ENCODE data around the gene PSMB7. TPM values are rescaled to one million over a fixed set of nuclear protein-coding genes. Genes with fewer than 3 reads are reported as not detected.
A peak's percentile ranks its signal among the peaks of the same experiment; 100 is the strongest.

The PSMB7 gene
- polyA plus RNA-seq, 1 of the 3 experiments (the other 2 are of a cell fraction): 357 TPM

DNA sequence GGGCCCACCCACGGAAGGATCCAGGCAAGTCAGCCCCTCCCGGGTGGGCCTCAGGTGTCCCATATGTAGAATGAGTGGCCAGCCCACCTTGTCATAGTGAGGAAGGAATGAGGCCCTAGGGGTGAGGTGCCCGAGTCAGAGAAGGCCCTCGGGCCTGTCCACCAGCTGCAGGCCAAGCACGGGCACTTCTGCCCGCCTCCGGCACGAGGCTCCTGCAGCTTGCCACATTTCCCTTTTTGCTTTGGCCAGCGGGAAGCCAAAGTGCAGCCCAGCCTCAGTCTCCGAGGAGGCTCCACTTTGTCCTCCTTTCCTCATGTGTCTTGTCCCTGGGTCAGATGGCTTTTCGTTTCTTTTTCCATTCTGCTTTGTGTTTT lies 72.9 kb downstream of the PSMB7 start:
- DNase-seq: no peak
- Histone ChIP-seq H3K9me2 (no peaks in the 10 kb centered on the region), H3K9me3 (no peaks in the 10 kb centered on the region), H3K9ac (peak overlapping the region; percentile 34; the same call in 1 of the 2 replicates), H3K4me2 (peak overlapping the region; percentile 68; the same call in 1 of the 2 replicates), H3K79me2 (ENCODE audit: insufficient read depth) (no peaks in the 10 kb centered on the region), H3K27ac (ENCODE audit: low read depth in 2 of 2, low read length in 1 of 2) (peak overlapping the region; percentile 20 to 78; a peak in 3 of 4 replicates), H3K4me3 (ENCODE audit: low read depth in 2 of 2, low read length in 1 of 2) (no peak overlapping the region), H3K27me3 (ENCODE audit: insufficient read depth) (no peaks in the 10 kb centered on the region), H2AFZ (ENCODE audit: low read depth) (no peak overlapping the region), H4K20me1 (ENCODE audit: insufficient read depth) (no peaks in the 10 kb centered on the region), H3F3A (replicated peaks; ENCODE audit: insufficient read depth) (peaks cover 15% of the 10 kb centered on the region), H3K36me3 (replicated peaks in 1 of 2; ENCODE audit: control insufficient read depth in 1 of 2, insufficient read depth in 2 of 2, low read length in 1 of 2) (peaks cover 14 to 37% of the 10 kb centered on the region in 2 experiments), H3K4me1 (ENCODE audit: control insufficient read depth in 1 of 2, insufficient read depth in 2 of 2, low read depth in 1 of 2, low read length in 1 of 2) (peaks cover 11 to 15% of the 10 kb centered on the region in 2 experiments; a peak in 3 of 4 replicates)
- WGBS (ENCODE audit: low lambda C conversion rate): 92% methylated on average over 9 of the region's 11 CpGs
- TF ChIP-seq TEAD4 (IDR thresholded peaks at IDR 0.05; ENCODE audit: borderline replicate concordance, insufficient read depth) (no peak), SMC3 (IDR thresholded peaks at IDR 0.05; ENCODE audit: low read depth, low read length) (no peak), EP300 (IDR thresholded peaks at IDR 0.05; ENCODE audit: borderline replicate concordance in 1 of 2, low read depth in 1 of 2, low read length in 1 of 2) (no peak), FOSL2 (IDR thresholded peaks at IDR 0.05; ENCODE audit: borderline replicate concordance, low read depth) (no peak), JUND (IDR thresholded peaks at IDR 0.05) (no peak), TCF12 (IDR thresholded peaks at IDR 0.05) (no peak), RCOR1 (IDR thresholded peaks at IDR 0.05; ENCODE audit: low read length) (no peak), FOXJ3 (CRISPR knock-in tag; IDR thresholded peaks at IDR 0.05) (no peak), NFIC (IDR thresholded peaks at IDR 0.05; ENCODE audit: borderline replicate concordance) (no peak), NRF1 (IDR thresholded peaks at IDR 0.05; ENCODE audit: low read depth, low read length) (no peak)
- TF ChIP-seq, protein P1, sequence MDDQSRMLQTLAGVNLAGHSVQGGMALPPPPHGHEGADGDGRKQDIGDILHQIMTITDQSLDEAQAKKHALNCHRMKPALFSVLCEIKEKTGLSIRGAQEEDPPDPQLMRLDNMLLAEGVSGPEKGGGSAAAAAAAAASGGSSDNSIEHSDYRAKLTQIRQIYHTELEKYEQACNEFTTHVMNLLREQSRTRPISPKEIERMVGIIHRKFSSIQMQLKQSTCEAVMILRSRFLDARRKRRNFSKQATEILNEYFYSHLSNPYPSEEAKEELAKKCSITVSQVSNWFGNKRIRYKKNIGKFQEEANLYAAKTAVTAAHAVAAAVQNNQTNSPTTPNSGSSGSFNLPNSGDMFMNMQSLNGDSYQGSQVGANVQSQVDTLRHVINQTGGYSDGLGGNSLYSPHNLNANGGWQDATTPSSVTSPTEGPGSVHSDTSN (IDR thresholded peaks at IDR 0.05): no peak
- ChIA-PET POLR2A (no interaction called here), CTCF (interaction anchor here (1.1 to 1.7 kb wide), 3 partner anchors 14 to 216 kb away, joined by 3 to 6 read pairs (median 4); no protein-coding TSS in a partner anchor)

DNA sequence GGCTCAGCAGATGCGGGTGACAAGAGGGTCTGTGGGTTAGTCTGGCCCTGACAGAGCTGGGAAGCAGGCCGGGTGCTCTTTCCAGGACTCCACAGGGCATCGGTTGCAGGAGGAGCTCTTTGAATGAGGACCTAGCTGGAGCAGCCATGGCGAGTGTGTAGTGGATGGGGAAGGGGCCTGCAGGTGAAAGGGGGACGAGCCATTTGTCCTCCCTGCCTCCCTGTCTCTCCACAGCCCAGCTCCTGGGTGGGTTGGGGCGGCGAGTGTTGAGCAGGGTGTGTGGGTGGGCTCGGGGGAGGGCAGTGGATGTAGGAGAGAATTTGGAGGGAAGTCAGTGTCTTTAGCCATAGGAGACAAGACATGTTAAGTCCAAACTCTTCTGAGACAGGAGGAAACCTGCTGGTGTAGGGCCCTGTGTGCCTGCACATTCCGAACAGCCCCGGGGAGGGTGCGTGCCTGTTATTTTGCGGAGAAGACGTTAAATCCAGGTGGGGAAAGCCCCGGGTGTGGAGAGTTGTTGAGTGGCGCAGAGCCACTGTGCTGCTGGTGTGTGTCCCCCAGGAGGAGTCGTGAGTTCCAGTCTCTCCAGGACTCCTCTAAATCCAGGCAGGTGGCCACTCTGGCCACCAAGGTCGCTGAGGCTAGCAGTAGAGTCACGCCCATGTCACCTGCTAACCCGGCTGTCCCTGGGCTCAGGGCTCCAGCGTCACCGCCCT lies 73.6 kb downstream of the PSMB7 start:
- Histone ChIP-seq H3K79me2 (ENCODE audit: insufficient read depth) (no peaks in the 10 kb centered on the region), H2AFZ (ENCODE audit: low read depth) (no peak overlapping the region), H3F3A (replicated peaks; ENCODE audit: insufficient read depth) (peaks cover 18% of the 10 kb centered on the region), H3K27ac (ENCODE audit: low read depth in 2 of 2, low read length in 1 of 2) (peak overlapping the region in 1 of 2 experiments; percentile 78; a peak in 1 of 4 replicates), H3K9ac (no peak overlapping the region), H3K9me3 (no peaks in the 10 kb centered on the region), H3K4me1 (ENCODE audit: control insufficient read depth in 1 of 2, insufficient read depth in 2 of 2, low read depth in 1 of 2, low read length in 1 of 2) (peaks cover 7 to 15% of the 10 kb centered on the region in 2 experiments; a peak in 3 of 4 replicates), H3K4me2 (0 out of 2 replicates have a peak overlapping the region, but pooled peaks have one; percentile 68), H3K36me3 (replicated peaks in 1 of 2; ENCODE audit: control insufficient read depth in 1 of 2, insufficient read depth in 2 of 2, low read length in 1 of 2) (peaks cover 21 to 32% of the 10 kb centered on the region in 2 experiments), H3K4me3 (ENCODE audit: low read depth in 2 of 2, low read length in 1 of 2) (no peak overlapping the region), H3K9me2 (no peaks in the 10 kb centered on the region), H4K20me1 (ENCODE audit: insufficient read depth) (no peaks in the 10 kb centered on the region), H3K27me3 (ENCODE audit: insufficient read depth) (no peaks in the 10 kb centered on the region)
- WGBS (ENCODE audit: low lambda C conversion rate): 91% methylated on average over 18 of the region's 21 CpGs
- ChIA-PET CTCF (interaction anchor here (1.1 to 1.7 kb wide), 2 partner anchors 13 to 21 kb away, joined by 3 to 6 read pairs; no protein-coding TSS in a partner anchor), POLR2A (no interaction called here)
- no peak for DNase-seq
- TF ChIP-seq, protein P2, sequence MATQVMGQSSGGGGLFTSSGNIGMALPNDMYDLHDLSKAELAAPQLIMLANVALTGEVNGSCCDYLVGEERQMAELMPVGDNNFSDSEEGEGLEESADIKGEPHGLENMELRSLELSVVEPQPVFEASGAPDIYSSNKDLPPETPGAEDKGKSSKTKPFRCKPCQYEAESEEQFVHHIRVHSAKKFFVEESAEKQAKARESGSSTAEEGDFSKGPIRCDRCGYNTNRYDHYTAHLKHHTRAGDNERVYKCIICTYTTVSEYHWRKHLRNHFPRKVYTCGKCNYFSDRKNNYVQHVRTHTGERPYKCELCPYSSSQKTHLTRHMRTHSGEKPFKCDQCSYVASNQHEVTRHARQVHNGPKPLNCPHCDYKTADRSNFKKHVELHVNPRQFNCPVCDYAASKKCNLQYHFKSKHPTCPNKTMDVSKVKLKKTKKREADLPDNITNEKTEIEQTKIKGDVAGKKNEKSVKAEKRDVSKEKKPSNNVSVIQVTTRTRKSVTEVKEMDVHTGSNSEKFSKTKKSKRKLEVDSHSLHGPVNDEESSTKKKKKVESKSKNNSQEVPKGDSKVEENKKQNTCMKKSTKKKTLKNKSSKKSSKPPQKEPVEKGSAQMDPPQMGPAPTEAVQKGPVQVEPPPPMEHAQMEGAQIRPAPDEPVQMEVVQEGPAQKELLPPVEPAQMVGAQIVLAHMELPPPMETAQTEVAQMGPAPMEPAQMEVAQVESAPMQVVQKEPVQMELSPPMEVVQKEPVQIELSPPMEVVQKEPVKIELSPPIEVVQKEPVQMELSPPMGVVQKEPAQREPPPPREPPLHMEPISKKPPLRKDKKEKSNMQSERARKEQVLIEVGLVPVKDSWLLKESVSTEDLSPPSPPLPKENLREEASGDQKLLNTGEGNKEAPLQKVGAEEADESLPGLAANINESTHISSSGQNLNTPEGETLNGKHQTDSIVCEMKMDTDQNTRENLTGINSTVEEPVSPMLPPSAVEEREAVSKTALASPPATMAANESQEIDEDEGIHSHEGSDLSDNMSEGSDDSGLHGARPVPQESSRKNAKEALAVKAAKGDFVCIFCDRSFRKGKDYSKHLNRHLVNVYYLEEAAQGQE (IDR thresholded peaks at IDR 0.05; ENCODE audit: low read depth, low read length): no peak
- TF ChIP-seq FOSL2 (IDR thresholded peaks at IDR 0.05; ENCODE audit: borderline replicate concordance, low read depth) (no peak), FOXM1 (IDR thresholded peaks at IDR 0.05; ENCODE audit: low read depth) (no peak), RCOR1 (IDR thresholded peaks at IDR 0.05; ENCODE audit: low read length) (no peak), MXI1 (IDR thresholded peaks at IDR 0.05; ENCODE audit: low read depth, low read length) (no peak), TCF12 (IDR thresholded peaks at IDR 0.05) (no peak), SIN3A (IDR thresholded peaks at IDR 0.05; ENCODE audit: borderline replicate concordance, low read depth, low read length) (no peak), GABPA (IDR thresholded peaks at IDR 0.05; ENCODE audit: low read depth) (no peak)
- TF ChIP-seq, protein P3, sequence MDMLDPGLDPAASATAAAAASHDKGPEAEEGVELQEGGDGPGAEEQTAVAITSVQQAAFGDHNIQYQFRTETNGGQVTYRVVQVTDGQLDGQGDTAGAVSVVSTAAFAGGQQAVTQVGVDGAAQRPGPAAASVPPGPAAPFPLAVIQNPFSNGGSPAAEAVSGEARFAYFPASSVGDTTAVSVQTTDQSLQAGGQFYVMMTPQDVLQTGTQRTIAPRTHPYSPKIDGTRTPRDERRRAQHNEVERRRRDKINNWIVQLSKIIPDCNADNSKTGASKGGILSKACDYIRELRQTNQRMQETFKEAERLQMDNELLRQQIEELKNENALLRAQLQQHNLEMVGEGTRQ (IDR thresholded peaks at IDR 0.05; ENCODE audit: borderline replicate concordance, low read depth, low read length): no peak
- TF ChIP-seq, protein P4, sequence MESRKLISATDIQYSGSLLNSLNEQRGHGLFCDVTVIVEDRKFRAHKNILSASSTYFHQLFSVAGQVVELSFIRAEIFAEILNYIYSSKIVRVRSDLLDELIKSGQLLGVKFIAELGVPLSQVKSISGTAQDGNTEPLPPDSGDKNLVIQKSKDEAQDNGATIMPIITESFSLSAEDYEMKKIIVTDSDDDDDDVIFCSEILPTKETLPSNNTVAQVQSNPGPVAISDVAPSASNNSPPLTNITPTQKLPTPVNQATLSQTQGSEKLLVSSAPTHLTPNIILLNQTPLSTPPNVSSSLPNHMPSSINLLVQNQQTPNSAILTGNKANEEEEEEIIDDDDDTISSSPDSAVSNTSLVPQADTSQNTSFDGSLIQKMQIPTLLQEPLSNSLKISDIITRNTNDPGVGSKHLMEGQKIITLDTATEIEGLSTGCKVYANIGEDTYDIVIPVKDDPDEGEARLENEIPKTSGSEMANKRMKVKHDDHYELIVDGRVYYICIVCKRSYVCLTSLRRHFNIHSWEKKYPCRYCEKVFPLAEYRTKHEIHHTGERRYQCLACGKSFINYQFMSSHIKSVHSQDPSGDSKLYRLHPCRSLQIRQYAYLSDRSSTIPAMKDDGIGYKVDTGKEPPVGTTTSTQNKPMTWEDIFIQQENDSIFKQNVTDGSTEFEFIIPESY (IDR thresholded peaks at IDR 0.05; ENCODE audit: borderline replicate concordance, low read depth): no peak
